SK-MEL-5 (cell line): ENCODE results near the gene SKP1. TPM values are rescaled to one million over a fixed set of nuclear protein-coding genes. Genes with fewer than 3 reads are reported as not detected.
"Not testable (repeated sequence)": the region's sequence is repeated elsewhere in the genome, so short reads cannot be mapped to it uniquely, and the experiment has no call there.

ENCODE experiments used
- DNase-seq: peaks from one replicate; pipeline ENCODE4 v3.0.0-alpha.2; 2016; ENCODE audit warnings: low read depth, low spot score
- in situ Hi-C: cut with HindIII; loops from 2 replicates; pipeline ENCODE4 v1.10.0; 2016; ENCODE audit warnings: low sequenced_read_pairs, high pct_unique_total_duplicates, low pct_unique_long_range_greater_than_20kb
- polyA plus RNA-seq, 2 experiments: library from polyadenylated mRNA; depleted of rRNA; stranded (reverse); fragments of >200 nt; gene quantifications; 2 replicates each; pipeline ENCODE4 v1.2.3, GENCODE V29; 2015
- total RNA-seq: library from RNA; depleted of rRNA; stranded (reverse); fragments of >200 nt; shearing (Covaris generic); gene quantifications from 2 replicates; pipeline ENCODE4 v1.2.3, GENCODE V29; 2014; rRNA removed

Gene SKP1
- total RNA-seq = 311 and 315 TPM in 2 replicates
- 534 and 551 TPM in 2 replicates for polyA plus RNA-seq (2015; cell fraction: cytosol; rRNA removed)
- polyA plus RNA-seq (2015; cell fraction: nucleus; rRNA removed) = 203 and 244 TPM in 2 replicates

- DNase-seq = peak; percentile 82
- in situ Hi-C loops = no loop called here
These were observed at the start of gene SKP1 for GRCh38 chr5:134176511-134177368. SKP1 (minus strand) TSS chr5:134176950; CDS start chr5:134174022, 2,928 bp downstream.

GRCh38 chr5:134225780-134226440, 49.2 kb upstream of the SKP1 start, which contains the start of gene PPP2CA:
PPP2CA (minus strand) TSS chr5:134226073; CDS start chr5:134225861, 212 bp downstream.
- in situ Hi-C loops = no loop called here
- peak; percentile 97 for DNase-seq

GRCh38 chr5:134224888-134225779, 48.4 kb upstream of the SKP1 start:
- in situ Hi-C loops = no loop called here
- peak; percentile 62 for DNase-seq

DNA sequence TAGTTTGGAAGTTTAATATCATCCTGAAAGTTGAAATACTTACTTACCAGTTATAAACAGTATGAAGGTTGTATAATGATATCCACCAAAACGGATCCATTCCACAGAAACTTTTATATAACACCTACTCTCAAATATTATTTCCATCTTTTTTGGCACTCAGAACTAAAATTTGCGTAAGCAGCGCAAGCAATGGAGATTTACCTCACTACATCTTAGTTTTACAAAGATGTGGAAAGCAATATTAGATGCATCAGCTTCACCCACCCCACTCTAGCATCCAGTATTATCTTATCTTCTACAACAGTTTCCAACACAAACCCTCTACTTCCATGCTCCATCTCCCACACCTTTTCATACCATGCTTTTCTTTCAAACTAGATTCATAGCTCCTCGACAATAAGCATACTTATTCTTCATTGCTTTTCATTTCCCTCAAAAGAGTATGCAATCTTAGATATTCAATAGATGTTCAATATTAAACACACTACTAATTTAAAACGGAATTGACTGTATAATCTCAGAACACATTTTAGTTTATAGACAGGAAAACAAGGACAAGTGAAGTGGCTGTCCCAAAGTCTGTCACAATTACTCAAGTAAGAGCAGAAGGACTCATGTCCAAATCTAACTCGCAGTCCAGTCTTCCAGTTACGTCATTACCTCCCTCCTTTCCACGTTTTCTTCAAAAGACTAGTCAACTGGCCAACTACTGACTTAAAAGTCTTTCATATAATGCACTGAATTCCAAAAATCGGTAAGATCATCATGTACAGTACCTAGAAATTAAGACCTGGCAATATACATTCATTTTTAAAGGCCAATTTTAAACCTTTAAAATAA, 46.9 kb upstream of the SKP1 start:
- DNase-seq = peak; percentile 32
- in situ Hi-C loops = no loop called here

- DNase-seq, in situ Hi-C loops: not testable (repeated sequence)
These were observed 44.9 kb upstream of the SKP1 start for GRCh38 chr5:134221690-134222089.

GRCh38 chr5:134215757-134216156, 39.0 kb upstream of the SKP1 start:
- no peak for DNase-seq
- in situ Hi-C loops = no loop called here

DNA sequence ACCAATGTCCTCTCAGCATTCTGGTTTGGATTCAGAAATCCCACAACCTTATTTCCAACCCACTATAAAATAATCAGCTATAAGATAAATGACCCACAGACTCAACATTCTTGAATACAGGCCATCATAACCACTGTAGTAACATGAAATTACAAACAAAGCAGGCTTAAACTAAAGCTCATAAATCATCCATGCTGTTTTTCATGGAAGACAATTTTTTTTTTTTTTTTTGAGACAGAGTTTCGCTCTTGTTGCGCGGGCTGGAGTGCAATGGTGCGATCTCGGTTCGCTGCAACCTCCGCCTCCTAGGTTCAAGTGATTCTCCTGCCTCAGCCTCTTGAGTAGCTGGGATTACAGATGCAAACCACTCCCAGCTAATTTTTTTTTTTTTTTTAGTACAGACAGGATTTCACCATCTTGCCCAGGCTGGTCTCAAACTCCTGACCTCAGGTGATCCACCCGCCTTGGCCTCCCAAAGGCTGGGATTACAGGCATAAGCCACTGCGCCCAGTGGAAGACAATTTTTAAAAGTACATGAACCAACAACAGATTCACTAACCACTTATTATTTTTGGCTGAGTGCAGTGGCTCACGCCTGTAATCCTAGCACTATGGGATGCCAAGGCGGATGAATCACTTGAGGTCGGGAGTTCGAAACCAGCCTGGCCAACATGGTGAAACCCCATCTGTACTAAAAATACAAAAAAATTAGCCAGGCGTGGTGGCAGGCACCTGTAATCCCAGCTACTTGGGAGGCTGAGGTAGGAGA, 34.7 kb upstream of the SKP1 start:
- DNase-seq, in situ Hi-C loops: not testable (repeated sequence)

DNA sequence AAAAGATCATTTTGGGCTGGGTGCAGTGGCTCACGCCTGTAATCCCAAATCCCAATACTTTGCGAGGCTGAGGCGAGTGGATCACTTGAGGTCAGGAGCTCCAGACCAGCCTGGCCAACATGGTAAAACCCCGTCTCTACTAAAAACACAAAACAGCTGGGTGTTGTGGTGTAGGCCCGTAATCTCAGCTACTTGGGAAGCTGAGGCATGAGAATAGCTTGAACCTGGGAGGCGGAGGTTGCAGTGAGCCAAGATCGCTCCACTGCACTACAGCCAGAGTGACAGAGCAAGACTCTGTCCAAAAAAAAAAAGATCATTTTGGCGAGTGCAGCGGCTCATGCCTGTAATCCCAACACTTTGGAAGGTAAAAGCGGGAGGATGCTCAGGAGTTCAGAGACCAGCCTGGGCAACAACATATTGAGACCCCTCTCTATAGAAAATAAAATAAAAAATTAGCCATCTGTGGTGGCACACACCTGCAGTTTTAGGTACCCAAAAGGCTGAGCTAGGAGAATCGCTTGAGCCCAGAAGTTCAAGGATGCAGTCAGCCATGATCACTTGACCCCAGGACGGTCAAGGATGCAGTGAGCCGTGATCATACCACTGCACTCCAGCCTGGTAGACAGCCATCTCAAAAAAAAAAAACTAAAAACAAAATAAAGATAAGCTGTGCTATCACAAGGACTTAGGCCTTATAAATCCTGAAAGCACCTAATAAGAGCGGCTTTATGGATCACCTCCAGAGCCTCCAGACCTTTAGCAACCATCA, 32.9 kb upstream of the SKP1 start:
- no peak for DNase-seq
- in situ Hi-C loops = no loop called here

DNA sequence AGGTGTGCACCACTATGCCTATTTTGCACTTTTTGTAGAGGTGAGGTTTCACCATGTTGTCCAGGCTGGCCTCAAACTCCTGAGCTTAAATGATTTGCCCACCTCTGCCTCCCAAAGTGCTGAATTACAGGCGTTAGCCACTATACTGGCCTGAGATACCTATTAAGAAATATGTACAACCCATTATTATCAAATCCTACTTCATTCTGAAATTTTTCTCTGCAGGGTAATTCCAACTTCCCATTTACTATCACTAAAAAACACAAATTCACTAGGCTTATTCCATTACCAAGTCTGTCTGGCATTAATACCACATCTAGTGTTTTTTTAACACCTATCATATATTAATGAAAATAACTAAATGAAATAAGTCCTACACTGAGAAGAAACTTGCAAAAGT, 30.9 kb upstream of the SKP1 start:
- no peak for DNase-seq
- in situ Hi-C loops = no loop called here

DNA sequence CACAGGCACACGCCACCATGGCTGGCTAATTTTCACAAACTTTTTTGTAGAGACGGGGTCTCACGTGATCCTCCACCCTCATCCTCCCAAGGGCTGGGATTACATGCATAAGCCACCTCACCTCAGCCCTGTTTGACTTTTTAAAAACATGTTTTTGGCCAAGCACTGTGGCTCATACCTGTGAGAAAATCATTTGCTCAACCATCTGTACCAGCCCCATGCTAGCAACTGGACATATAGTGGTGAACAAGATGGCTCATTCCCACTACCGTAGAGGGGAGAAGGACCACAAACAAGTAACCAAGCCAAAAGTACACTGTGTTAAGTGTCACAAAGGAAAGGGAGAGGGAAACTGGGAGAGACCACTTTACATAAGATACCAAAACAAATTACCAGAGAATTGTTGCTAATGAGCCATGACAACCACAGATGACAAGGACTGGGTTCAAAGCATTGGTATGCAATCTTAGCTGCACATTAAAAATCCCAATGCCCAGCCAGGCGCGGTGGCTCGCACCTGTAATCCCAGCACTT, 29.9 kb upstream of the SKP1 start:
- no peak for DNase-seq
- in situ Hi-C loops = no loop called here

DNA sequence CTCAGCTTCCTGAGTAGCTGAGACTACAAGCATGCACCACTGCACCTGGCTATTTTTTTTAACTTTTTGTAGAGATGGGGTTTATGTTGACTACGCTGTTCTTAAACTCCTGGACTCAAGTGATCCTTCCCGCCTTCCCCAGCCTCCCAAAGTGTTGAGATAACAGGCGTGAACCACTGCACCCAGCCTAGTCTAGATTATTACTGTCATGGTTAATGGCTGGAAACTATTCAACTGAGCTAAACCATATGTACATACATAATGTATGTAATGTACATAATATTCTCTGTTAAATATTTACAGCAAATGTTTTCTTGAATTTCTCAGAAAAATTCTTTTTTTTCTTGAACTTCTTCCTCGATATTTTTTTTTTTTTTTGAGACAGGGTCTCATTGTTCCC, 27.8 kb upstream of the SKP1 start:
- in situ Hi-C loops = no loop called here
- no peak for DNase-seq

DNA sequence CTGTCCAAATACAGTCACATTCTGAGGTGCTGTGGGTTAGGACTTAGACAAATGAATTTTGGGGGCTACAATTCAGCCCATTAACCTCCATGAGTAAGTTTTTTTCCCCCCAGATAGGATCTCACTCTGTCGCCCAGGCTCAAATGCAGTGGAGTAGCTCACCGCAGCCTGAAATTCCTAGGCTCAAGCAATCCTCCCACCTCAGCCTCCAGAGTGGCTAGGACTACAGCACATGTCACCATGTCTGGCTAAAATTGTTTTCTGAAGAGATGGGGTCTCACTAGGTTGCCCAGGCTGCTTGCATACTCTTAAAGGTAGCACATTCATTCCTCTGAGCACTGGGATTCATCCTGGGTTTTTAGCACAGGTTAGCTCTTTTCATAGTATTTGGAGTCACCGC, 26.9 kb upstream of the SKP1 start:
- no peak for DNase-seq
- in situ Hi-C loops = no loop called here

- in situ Hi-C loops = no loop called here
These were observed 18.9 kb upstream of the SKP1 start for GRCh38 chr5:134195666-134196065.

GRCh38 chr5:134189031-134189430, 12.3 kb upstream of the SKP1 start:
- no peak for DNase-seq
- in situ Hi-C loops = no loop called here

More at GRCh38 chr5:134195666-134196065, 18.9 kb upstream of the SKP1 start:
- DNase-seq = no peak

DNA sequence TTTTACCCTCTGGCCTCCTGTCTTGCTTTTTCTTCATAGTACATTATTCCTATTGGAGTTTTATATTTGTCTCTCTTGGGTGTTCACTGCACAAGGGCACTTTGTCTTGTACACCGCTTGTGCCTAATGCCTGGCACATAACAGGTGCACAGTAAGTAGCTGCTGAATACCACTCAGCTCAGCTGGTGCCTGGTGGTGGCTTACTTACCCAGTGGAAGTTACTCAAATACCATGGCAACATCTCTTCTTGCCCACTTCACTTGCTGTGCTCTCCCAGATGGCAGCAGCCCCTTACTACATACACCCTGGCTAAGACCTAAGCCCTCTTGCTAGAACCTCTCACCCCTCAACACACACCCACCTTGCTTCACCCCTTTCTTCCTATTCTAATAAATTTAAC, 11.3 kb upstream of the SKP1 start:
- no peak for DNase-seq
- in situ Hi-C loops = no loop called here
